HG03025 (cell line): Measurements from ENCODE around the gene EFNA2.
"Not testable (repeated sequence)": the region's sequence is repeated elsewhere in the genome, so short reads cannot be mapped to it uniquely, and the experiment has no call there.

Source experiments
- ATAC-seq: cut with Tn5 transposase; IDR thresholded peaks from one replicate; pipeline ENCODE4 v1.9.1; 2021; ENCODE audit warnings: mild to moderate bottlenecking, moderate library complexity; ENCODE audit not compliant: unreplicated experiment, low FRiP score

The EFNA2 gene

DNA sequence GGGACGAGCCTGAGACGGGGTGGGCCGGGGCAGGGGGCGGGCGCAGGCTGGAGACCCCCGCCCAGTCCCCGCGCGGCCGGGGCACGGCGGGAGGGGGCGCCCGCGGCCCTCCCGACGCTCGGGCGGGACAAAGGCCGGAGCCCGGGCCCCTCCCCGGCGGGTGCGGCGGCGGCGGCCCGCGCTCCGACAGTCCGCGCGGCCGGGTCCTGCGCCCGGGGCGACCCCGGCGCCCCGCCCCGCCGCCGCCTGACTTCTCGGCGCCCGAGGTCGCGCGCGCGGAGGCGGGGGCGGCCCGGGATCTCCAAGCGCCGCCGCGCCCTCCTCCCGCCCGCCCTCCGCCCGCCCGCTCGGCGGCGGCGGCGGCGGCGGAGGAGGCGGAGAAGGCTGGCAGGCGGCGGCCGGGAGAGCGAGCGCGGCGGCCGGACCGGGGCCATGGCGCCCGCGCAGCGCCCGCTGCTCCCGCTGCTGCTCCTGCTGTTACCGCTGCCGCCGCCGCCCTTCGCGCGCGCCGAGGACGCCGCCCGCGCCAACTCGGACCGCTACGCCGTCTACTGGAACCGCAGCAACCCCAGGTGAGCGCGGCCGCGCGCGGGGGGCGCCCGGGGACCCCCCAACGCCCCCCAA lies at the start of gene EFNA2:
Gene EFNA2 (plus strand): TSS at position 137 of the 624 bp plus-strand sequence. CDS start 296 bp downstream, at position 433.
- ATAC-seq: no peak

DNA sequence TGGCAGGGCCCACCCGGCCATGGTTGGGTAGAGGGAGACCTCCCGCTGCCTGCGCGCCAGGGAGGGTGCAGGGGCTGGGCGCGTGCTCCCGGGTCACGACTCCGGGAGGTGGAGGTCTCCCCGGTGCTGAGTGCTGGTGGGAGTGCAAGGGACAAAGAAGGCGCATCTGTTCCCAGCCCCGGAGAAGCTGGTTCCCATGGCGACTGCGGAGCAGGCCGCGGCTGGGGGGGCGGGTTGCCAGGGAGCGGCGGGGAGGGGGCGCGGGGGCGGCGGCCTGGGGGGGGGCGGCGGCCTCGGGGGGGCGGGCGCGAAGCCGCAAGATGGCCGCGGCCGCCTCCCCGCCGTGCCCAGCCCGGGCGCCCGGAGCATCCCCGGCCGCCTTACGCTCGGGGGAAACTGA lies 49.1 kb upstream of the EFNA2 start:
- ATAC-seq: no peak

DNA sequence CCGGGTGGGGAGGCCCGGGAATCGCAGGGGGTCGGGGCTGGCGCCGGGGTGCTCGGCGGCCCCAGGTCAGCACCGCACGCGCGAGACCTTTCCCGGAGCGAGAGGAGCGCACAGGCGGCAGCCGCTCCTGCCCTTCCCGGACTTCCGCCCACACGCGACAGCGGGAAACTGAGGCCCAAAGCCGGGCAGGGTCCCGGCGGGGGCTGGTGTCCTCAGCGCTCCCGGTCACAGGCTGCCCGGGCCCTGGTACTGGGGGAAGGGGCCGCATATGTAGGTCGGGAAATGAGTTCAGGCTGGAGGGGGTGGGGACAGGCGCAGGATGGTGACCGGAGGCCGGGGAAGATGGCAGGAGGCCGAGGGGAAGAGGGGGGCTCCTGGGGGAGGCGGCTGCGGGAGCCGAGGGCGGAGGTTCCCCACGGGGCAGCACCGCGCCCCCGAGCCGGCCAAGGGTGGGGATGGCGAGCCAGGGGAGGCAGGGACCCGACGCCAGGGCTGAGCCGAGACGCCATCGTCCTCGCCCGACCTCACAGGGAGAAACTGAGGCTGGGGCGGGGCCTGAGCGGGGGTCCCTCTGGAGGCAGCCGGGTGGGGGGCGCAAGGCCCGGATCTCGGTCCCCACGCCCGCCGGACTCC lies 48.5 kb upstream of the EFNA2 start:
- no peak for ATAC-seq

DNA sequence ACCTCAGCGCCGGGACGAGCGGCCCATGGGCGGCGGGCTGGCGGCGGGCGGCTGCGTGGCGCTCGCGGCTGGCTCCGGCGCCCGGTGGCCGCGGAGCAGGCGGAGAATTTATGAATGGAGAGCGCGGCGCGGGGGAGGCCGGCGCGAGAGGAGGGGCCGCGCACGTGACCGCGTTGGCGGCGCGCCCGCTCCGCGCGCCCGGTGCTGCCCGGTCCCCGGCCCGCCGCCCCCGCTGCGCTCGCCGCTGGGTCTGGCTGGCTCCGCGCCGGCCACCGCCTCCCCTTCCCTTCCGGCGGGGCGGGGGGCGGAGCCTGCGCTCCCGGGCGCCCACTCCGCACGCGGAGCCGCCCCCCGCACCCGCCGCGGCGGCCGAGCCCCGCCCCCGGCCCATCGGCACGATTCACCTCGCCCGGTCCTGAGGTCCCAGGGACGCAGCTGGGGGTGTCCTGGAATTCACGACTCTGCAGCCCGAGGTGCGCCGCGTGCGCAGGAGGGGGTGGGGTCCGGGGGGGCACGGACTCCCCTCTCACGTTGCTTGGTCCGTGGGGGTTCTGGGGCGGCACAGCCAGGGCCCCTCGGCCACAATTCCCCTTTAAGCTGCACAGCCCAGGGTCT lies 47.8 kb upstream of the EFNA2 start, which contains the start of gene CBARP:
Gene CBARP (minus strand): TSS at position 252 of the 615 bp plus-strand sequence. CDS start 1,905 bp downstream, outside the sequence.
- no peak for ATAC-seq

DNA sequence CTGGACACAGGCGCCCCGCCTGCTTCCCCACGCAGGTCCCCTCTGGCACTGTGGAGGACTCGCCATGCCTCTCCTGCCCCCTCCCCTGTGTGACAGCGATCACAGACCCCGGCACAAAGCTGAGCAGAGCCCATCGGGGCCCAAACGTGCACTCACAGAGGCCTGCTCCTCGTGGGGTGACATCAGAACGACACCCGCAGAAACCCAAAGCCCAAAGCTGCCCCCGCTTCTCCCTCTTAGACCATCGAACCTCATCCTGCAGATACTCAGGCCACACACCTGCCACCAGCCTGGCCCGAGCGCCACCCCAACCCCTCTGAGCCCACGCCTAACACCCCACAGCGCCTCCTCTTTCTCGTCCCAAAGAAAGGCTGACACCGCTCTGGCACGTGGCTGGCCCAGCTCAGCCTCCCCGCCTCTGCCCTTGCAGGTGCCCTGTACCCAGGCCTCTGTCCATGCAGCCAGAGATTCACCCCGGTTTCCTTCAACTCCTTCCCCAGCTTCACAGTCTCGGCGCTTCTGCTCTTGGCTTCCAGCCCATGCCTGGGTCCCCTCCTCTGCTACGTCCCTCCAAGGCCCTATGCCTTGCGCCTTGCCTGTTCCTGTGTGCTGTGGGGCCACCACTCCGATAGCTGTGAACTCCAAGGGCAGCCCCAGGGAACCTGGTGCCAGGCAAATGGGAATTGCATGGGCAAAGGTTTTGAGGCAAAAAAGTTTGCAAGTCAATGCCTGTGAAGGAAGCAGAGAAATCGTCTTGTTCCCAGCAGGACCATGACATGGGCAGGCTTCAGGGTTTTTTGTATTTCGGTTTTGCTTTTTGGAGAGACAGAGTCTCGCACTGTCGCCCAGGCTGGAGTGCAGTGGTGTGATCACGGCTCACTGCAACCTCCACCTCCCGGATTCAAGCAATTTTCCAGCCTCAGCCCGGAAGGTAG lies 47.0 kb upstream of the EFNA2 start:
- no peak for ATAC-seq

DNA sequence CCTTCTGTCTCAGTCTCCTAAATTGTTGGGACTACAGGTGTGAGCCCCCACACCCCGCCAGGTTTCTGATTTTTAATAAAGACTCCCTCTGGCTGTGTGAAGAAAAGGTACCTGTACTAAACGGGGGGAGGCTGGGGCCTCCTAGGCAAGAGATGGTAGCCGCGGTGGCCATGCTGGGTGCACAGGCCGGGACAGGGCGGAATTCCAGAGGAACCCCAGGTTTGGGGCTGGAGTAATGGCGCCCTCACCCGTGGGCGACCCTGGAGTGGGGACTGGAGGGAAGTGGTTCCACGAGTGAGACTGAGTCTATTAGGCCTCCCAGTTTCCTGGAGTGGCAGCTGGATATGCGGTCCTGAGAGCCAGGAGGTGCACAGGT lies 46.3 kb upstream of the EFNA2 start:
- ATAC-seq: no peak

DNA sequence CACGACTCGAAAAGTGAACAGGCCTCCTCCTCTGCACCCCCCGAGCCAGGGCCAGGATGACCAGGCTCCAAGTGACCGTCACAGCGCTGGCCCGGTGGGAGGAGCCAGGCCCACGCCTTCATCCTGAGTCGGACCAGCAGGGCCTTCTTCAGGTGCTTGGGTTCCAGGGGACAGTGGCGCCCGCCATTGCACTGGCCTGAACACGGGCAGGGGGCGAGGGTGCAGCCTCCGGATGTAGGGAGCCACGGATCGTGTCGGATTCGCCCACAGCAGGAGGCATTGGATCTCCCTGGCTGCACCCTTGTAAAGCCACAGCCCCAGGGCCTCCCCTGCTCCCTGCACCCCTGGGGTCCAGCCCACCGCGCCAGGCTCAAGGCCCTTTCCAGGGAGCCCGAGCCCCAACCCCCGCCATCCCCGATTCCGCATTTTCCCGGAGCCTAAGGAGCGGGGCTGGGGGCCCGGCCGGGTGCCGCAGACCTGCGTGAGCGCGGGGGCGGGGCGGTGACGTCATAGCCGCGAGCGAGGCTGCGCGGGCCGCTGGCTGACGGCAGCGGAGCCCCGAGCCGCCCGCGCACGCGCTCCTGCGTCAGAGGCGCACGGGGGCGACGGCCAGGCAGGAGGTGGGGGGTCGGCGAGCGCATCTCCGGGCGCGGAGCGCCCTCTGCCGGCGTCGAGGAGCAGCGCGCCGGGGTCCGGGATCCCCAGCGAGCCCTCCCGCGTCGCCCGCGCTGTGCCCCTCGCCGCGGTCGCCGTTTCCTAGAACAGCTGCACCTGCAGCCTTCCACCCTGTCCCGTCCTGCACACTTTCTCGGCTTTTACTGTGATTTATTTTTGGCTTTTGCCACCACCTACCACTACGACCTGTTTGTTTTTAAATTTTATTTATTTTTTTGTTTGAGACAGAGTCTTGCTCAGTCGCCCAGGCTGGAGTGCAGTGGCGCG lies 45.6 kb upstream of the EFNA2 start:
- no peak for ATAC-seq

DNA sequence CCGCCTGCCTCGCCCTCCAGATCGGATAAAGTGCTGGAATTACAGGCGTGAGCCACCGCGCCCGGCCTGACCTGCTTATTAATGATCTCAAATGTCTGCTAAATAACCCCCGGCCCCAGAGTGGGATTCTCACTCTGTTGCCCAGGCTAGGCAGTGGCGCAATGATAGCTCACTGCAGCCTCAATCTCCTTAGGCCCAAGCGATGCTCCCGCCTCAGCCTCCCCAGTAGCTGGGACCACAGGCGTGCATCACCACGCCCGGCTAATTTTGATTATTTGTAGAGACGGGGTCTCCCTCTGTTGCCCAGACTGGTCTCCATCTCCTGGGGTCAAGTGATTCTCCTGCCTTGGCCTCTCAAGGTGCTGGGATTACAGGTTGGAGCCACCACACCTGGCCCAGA lies 44.7 kb upstream of the EFNA2 start:
- no peak for ATAC-seq

DNA sequence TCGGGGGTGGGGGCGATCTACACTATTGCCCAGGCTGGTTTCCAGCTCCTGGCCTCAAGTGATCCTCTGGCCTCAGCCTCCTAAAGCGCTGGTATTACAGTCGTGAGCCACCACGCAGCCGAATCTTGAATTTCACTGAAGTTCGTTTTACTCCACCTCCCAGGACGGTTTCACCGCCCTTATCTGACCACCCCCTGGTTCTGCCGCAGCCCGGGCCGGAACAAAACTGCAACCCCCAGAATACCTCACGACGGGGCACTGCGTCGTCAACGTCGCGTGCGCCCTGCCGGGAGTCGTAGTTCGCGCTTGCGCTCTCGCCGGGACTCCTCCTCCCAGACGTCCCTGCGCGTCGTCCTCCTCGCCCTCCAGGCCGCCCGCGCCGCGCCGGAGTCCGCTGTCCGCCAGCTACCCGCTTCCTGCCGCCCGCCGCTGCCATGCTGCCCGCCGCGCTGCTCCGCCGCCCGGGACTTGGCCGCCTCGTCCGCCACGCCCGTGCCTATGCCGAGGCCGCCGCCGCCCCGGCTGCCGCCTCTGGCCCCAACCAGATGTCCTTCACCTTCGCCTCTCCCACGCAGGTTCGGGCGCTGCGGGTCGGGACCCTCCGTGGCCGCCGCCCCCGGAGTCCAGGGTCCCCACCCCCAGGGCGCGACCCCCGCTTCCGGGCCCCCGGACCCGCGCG lies 44.1 kb upstream of the EFNA2 start, which contains the start of gene ATP5F1D:
Gene ATP5F1D (plus strand): TSS at position 335 of the 679 bp plus-strand sequence. CDS start 100 bp downstream, at position 435.
- no peak for ATAC-seq

DNA sequence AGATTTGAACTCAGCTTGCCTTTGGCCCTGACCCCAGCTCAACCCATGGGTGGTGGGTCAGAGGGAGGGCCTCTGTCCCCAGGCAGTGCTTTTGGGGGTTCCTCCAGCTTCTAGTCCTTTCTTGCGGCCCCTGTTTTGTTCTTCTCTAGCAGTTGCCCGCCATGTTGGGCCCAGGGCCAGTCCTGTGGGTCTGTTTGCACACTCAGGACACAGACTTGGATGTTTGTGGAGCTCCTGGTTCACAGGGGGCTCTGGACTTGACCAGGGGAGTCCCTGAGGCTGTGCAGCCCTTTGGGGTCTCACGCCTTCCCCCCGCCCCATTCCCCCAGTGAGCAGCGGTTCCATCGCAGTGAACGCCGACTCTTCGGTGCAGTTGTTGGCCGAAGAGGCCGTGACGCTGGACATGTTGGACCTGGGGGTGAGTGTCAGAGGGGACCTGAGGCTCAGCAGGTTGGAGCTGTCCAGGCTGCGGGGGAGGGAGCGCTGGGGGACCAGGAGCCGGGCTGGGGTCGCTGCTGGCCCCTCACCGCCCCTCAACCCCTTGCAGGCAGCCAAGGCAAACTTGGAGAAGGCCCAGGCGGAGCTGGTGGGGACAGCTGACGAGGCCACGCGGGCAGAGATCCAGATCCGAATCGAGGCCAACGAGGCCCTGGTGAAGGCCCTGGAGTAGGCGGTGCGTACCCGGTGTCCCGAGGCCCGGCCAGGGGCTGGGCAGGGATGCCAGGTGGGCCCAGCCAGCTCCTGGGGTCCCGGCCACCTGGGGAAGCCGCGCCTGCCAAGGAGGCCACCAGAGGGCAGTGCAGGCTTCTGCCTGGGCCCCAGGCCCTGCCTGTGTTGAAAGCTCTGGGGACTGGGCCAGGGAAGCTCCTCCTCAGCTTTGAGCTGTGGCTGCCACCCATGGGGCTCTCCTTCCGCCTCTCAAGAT lies 41.6 kb upstream of the EFNA2 start:
- no peak for ATAC-seq

DNA sequence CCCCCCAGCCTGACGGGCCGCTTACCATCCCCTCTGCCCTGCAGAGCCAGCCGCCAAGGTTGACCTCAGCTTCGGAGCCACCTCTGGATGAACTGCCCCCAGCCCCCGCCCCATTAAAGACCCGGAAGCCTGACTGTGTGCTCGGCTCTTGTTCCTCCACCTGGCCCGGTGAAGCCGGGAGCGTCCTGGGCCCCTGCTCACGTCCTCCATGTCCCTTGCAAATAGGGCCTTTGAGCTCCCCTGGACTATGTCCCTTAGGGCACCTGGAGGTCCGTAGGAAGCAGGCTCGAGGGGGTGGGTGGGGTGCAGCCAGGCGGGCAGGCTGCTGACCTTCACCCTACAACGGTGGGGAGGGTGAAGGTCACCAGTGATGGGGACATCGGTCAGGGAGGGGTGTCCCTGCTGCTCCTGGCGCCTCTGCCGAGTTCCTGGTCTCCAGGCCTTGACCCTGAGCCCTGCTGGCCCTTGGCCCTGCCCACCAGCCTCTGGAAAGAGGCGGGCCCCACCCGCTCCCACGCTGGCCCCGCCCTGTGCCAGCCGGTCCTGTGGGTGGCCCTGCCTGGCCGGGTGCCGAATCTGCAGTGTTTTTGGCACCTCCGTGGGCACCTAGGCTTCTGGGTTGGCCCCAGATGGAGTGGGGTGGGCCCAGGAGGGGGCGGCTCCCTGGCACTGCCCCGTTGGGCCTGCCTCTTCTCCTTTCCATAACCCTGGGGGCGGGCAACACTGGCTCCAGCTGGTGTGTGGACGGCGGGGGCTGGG lies 40.8 kb upstream of the EFNA2 start:
- no peak for ATAC-seq

DNA sequence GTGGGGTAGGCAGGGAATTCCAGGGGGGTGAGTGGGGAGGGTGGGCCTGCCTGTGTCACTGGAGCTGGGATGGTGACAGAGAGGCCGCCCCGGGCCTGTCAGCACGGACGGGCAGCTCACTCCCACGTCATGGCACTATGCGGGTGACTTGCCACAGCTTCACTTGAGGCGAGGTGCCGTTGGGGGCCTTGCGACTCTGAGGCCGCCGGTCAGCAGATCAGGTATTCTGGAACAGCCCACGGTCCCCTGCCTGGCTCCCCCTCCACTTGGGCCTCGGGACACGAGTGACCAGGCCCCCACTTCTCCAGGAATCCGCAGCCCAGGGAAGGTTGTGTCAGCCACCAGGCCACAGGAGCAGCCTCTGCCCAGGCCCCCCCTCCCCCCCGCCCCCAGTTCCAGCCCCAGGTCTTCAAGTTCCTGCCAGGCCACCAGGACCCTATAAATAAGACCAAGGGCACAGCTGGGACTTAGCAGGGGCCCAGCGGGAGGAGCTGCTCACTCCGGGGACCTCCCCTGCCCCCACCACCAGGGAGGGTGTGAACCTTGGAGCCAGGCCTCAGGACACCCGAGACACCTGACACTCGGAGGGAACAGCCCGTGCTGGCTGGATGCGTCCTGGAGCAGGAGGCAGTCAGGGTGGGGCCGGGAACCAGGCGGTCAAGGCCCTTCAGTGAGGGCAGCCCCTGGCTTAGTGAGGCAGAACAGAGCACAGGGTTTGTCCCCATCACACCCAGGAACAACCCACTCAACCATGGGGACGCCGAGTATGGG lies 40.0 kb upstream of the EFNA2 start:
- no peak for ATAC-seq

DNA sequence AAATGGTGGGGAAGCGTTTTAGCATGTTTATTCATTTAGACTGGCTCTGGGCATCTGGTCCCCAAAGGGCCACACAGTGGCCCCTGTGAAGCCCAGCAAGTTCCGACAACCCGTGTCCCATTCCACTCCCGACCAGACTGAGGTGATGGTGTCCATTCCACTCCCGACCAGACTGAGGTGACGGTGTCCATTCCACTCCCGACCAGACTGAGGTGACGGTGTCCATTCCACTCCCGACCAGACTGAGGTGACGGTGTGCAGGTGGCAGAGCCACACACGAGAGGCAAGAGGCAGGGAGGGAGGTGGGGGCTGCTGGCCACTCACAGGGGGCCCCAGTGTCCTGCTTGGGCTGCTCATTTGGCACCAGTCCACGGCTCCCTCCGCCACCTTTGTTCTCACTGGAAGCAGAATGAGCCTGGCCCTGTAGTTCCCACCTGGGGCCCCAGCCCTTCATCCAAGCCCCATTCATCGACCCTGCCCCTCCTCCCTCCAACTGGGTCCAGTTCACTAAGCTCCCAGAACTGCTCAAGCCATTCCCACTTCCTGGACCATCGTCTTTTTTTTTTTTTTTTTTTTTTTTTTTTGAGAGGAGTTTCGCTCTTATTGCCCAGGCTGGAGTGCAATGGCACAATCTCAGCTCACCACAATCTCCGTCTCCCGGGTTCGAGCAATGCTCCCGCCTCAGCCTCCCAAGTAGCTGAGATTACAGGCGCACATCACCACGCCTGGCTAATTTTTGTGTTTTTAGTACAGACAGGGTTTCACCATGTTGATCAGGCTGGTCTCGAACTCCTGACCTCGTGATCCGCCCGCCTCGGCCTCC lies 39.2 kb upstream of the EFNA2 start:
- not testable (repeated sequence) for ATAC-seq

DNA sequence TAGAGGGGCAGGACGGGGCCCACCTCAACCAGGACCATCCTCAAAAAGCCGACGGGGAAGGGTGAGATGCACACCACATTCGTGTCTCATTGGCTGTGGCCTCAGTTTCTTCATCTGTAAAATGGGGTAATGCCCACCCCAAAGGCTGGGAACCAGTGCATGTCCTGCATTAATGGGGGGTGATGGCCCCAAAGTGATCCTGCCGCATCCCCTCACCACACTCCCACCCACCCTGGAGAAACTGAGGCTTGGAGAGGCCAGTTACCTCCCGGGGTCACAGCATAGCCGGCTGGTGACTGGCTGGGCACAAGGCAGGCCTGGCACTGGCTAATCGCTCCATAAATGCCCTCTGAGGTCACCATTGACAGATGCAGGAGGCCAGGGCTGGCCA lies 37.9 kb upstream of the EFNA2 start:
- ATAC-seq: no peak

DNA sequence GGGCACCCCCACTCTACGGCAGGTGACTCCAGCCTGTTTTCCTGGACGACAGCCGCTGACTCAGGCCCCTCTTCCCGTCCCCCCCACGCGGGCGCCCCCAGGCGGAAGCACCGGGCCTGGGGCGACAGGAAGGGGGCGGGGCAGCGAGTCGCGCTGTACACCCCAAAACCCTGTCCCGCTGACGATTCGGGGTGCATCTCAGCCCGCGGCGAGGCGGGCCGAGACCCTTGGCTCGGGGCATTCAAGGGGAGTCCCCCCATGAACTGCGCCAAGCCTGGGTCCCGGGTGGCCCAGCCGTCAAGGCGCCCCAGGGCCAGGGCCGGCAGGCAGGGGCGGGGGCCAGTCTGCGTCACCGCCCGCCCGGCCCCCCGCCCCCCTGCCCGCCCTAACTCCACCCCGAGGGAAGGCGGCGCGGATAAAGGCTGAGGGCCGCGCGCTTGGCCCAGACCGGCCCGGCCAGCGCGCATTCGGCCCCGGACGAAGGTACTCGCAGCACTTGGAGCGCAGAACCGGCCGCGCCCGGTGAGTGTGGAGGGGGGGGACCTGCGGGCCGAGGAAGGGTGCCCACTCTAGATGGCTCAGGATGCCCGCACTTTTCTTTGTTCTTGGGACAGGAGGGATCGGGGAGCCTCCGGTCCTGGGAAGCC lies 37.4 kb upstream of the EFNA2 start, which contains the start of gene MIDN:
Gene MIDN (plus strand): TSS at position 445 of the 647 bp plus-strand sequence. CDS start 1,714 bp downstream, outside the sequence.
- peak; percentile 2 for ATAC-seq
